PC-9 (cell line): ENCODE measurements around the gene PLEKHG4B. TPM values are rescaled to one million over a fixed set of nuclear protein-coding genes. Genes with fewer than 3 reads are reported as not detected.

Source experiments
- BruUV-seq: library from RNA; stranded (reverse); fragments of 400-500 nt; replicated peaks from 2 replicates; lab custom pipeline; 2021; lab: Mats Ljungman, UMichigan
- CTCF ChIA-PET: fragments of 300-600 bp; sonication (Branson Sonifier 250); formaldehyde crosslinking; loops from one replicate; lab custom pipeline; 2022; ENCODE audit warnings: antibody characterized with exemption; lab: Charles Lee
- POLR2A ChIA-PET: fragments of 300-600 bp; sonication (Branson Sonifier 250); formaldehyde crosslinking; loops from one replicate; lab custom pipeline; 2022; ENCODE audit warnings: antibody characterized with exemption; ENCODE audit not compliant: unreplicated experiment; lab: Charles Lee
- DNase-seq, 2 experiments: peaks; one replicate each; pipeline versions ENCODE4 v3.0.0 to v3.0.0-alpha.2; 2015 to 2022; ENCODE audit warnings: mixed read lengths in 1 of 2
- H2AFZ ChIP-seq: fragments of 200-600 bp; sonication (generic); 2 replicates; pipeline ENCODE4 v1.8.1; 2017; ENCODE audit warnings: antibody characterized with exemption
- H3F3A ChIP-seq: fragments of 200-600 bp; sonication (generic); 2 replicates; pipeline ENCODE4 v1.8.1; 2017; ENCODE audit warnings: antibody characterized with exemption, mild to moderate bottlenecking, low read depth; ENCODE audit not compliant: insufficient read depth
- H3K27ac ChIP-seq: fragments of 200-600 bp; sonication (generic); 2 replicates; pipeline ENCODE4 v1.6.1; 2016; ENCODE audit warnings: mixed run types
- H3K27me3 ChIP-seq: fragments of 200-600 bp; sonication (generic); 2 replicates; pipeline ENCODE4 v1.6.1; 2016; ENCODE audit warnings: low read depth, mixed run types; ENCODE audit not compliant: insufficient read depth
- H3K36me3 ChIP-seq: fragments of 200-600 bp; sonication (generic); 2 replicates; pipeline ENCODE4 v1.6.1; 2016; ENCODE audit warnings: low read depth, mixed run types
- H3K4me1 ChIP-seq: fragments of 200-600 bp; sonication (generic); replicated peaks from 2 replicates; pipeline ENCODE4 v1.6.1; 2016; ENCODE audit warnings: mixed run types; ENCODE audit not compliant: insufficient read depth
- H3K4me2 ChIP-seq: fragments of 200-600 bp; sonication (generic); 2 replicates; pipeline ENCODE4 v1.6.1; 2017; ENCODE audit warnings: mixed run types
- H3K4me3 ChIP-seq: fragments of 200-600 bp; sonication (generic); 2 replicates; pipeline ENCODE4 v1.6.1; 2016; ENCODE audit warnings: mixed run types
- H3K79me2 ChIP-seq: fragments of 200-600 bp; sonication (generic); 2 replicates; pipeline ENCODE4 v1.6.1; 2017; ENCODE audit warnings: low read depth, mixed run types
- H3K9me2 ChIP-seq: fragments of 200-600 bp; sonication (generic); 2 replicates; pipeline ENCODE4 v1.8.1; 2017; ENCODE audit warnings: mild to moderate bottlenecking; ENCODE audit not compliant: insufficient read depth
- H3K9me3 ChIP-seq: fragments of 200-600 bp; sonication (generic); 2 replicates; pipeline ENCODE4 v1.8.1; 2016; ENCODE audit warnings: low read depth; ENCODE audit not compliant: insufficient read depth
- H4K20me1 ChIP-seq: fragments of 200-600 bp; sonication (generic); 2 replicates; pipeline ENCODE4 v1.8.1; 2017; ENCODE audit not compliant: insufficient read depth
- EZH2 ChIP-seq: fragments of 200-600 bp; sonication (generic); IDR thresholded peaks from 2 replicates; pipeline ENCODE4 v1.8.0; 2017; ENCODE audit warnings: antibody characterized with exemption, low read depth
- intact Hi-C: fragments of 100-400 bp; cut with micrococcal nuclease; formaldehyde crosslinking; loops from one replicate; pipeline ENCODE4 v1.10.0; 2022; ENCODE audit not compliant: unreplicated experiment
- total RNA-seq: library from RNA; stranded (reverse); gene quantifications from 2 replicates; pipeline ENCODE4 v1.2.3, GENCODE V29; 2021
- TF ChIP-seq, protein P1 (sequence below): fragments of 200-600 bp; sonication (generic); conservative IDR thresholded peaks from 2 replicates; pipeline ENCODE4 v1.6.1; 2017; ENCODE audit warnings: mixed run types, antibody characterized with exemption, mild to moderate bottlenecking, moderate library complexity

Gene PLEKHG4B
- total RNA-seq, 1 experiment from 2014 or later: not detected

DNA sequence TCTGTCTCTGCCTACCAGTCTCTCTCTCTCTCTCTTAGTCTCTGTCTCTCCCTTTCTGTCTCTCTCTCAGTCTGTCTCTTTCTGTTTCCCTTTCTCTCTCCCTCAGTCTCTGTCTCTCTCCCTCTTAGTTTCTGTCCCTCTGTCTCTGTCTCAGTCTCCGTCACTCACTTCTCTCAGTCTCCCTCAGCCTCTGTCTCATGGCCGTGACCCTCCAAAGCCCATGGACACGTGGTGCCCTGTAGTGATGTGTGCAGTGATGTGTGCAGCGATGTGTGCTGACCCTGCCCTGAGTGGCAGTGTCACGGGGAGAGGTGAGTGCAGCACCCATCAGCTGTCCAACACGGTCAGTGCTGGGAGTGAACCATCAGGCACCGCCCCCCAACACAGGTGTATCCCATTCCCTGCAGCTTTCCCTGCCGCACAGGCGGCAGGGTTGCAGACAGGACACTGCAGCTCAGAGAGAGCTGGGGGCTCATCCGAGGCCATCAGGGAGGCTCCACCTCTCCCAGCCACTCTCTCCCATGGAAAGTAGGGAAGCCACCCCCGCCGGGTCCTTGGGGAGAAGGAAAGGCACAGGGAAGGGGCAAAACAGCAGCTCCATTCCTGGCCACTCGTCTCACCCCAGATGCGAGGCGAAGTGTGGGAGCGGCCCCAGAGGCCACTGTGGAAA is 98.5 kb downstream of the PLEKHG4B start:
- no peaks in the 10 kb centered on the region for H3K79me2 ChIP-seq
- no peaks in the 10 kb centered on the region for H3K9me3 ChIP-seq
- no TSS peak for BruUV-seq
- no peak for DNase-seq
- no peaks in the 10 kb centered on the region for H3K9me2 ChIP-seq
- H3K4me1 ChIP-seq: no peaks in the 10 kb centered on the region
- no peak overlapping the region for H2AFZ ChIP-seq
- TF ChIP-seq, protein P1, sequence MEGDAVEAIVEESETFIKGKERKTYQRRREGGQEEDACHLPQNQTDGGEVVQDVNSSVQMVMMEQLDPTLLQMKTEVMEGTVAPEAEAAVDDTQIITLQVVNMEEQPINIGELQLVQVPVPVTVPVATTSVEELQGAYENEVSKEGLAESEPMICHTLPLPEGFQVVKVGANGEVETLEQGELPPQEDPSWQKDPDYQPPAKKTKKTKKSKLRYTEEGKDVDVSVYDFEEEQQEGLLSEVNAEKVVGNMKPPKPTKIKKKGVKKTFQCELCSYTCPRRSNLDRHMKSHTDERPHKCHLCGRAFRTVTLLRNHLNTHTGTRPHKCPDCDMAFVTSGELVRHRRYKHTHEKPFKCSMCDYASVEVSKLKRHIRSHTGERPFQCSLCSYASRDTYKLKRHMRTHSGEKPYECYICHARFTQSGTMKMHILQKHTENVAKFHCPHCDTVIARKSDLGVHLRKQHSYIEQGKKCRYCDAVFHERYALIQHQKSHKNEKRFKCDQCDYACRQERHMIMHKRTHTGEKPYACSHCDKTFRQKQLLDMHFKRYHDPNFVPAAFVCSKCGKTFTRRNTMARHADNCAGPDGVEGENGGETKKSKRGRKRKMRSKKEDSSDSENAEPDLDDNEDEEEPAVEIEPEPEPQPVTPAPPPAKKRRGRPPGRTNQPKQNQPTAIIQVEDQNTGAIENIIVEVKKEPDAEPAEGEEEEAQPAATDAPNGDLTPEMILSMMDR: no peak
- no peak for TF ChIP-seq EZH2
- ChIA-PET CTCF (no interaction called here), POLR2A (no interaction called here)
- H3K4me2 ChIP-seq: no peak overlapping the region
- no peaks in the 10 kb centered on the region for H3K36me3 ChIP-seq
- no peak overlapping the region for H3K27ac ChIP-seq
- H3F3A ChIP-seq: no peaks in the 10 kb centered on the region
- intact Hi-C loops: no loop called here
- H3K4me3 ChIP-seq: no peak overlapping the region
- peaks cover 69% of the 10 kb centered on the region for H3K27me3 ChIP-seq
- no peaks in the 10 kb centered on the region for H4K20me1 ChIP-seq

GRCh38 chr5:191036-191948 is 99.3 kb downstream of the PLEKHG4B start, which contains the start of gene LRRC14B:
Gene LRRC14B (plus strand): TSS chr5:191495. CDS start chr5:191539, 44 bp downstream.
- no peak within 1 kb of the TSS for H3K27ac ChIP-seq
- no peaks in the 10 kb centered on the region for H3F3A ChIP-seq
- ChIA-PET CTCF (no interaction called here), POLR2A (interaction anchor here (0.8 kb wide), 1 partner anchor 323 kb away, joined by 9 read pairs; no protein-coding TSS in a partner anchor)
- H3K4me3 ChIP-seq: no peak within 1 kb of the TSS
- intact Hi-C loops: no loop called here
- H4K20me1 ChIP-seq: 0 out of 2 replicates have a peak, but pooled peaks cover 5% of the 10 kb centered on the region
- BruUV-seq: no TSS peak
- TF ChIP-seq, protein P1: no peak
- TF ChIP-seq EZH2: no peak
- H3K4me2 ChIP-seq: no peak within 1 kb of the TSS
- H3K9me2 ChIP-seq: no peaks in the 10 kb centered on the region
- no peaks in the 10 kb centered on the region for H3K4me1 ChIP-seq
- no peaks in the 10 kb centered on the region for H3K79me2 ChIP-seq
- DNase-seq: no peak
- H3K27me3 ChIP-seq: peaks cover 61% of the 10 kb centered on the region
- no peak within 1 kb of the TSS for H2AFZ ChIP-seq
- no peaks in the 10 kb centered on the region for H3K9me3 ChIP-seq
- no peaks in the 10 kb centered on the region for H3K36me3 ChIP-seq

- Histone ChIP-seq H3K9me2 (no peaks in the 10 kb centered on the region), H3F3A (no peaks in the 10 kb centered on the region), H3K36me3 (no peaks in the 10 kb centered on the region), H3K27me3 (peaks cover 52% of the 10 kb centered on the region), H3K27ac (no peak overlapping the region), H3K4me1 (no peaks in the 10 kb centered on the region), H3K79me2 (no peaks in the 10 kb centered on the region), H4K20me1 (0 out of 2 replicates have a peak, but pooled peaks cover 5% of the 10 kb centered on the region), H3K9me3 (no peaks in the 10 kb centered on the region), H3K4me2 (no peak overlapping the region), H2AFZ (no peak overlapping the region), H3K4me3 (no peak overlapping the region)
- no peak for DNase-seq
- TF ChIP-seq, protein P1: no peak
- no peak for TF ChIP-seq EZH2
- no TSS peak for BruUV-seq
- intact Hi-C loops: no loop called here
- POLR2A ChIA-PET: no interaction called here
- CTCF ChIA-PET: no interaction called here
Measured at GRCh38 chr5:191949-192690, 100.2 kb downstream of the PLEKHG4B start.
